IMR-90 (cell line): ENCODE data around the gene PSMB1. TPM values are rescaled to one million over a fixed set of nuclear protein-coding genes. Genes with fewer than 3 reads are reported as not detected.

ENCODE experiments used
- ATAC-seq: fragments of 200-7000 bp; cut with Tn5 transposase; 2 replicates; pipeline ENCODE4 v1.9.1; 2020; ENCODE audit warnings: low read depth, mild to moderate bottlenecking, moderate library complexity
- BruUV-seq: library from RNA; stranded (reverse); fragments of 400-500 nt; replicated peaks from 2 replicates; lab custom pipeline; 2021; lab: Mats Ljungman, UMichigan
- CTCF ChIA-PET: fragments of 300-600 bp; formaldehyde crosslinking; extraction: SDS; loops from one replicate; lab custom pipeline; 2021; ENCODE audit warnings: antibody characterized with exemption; lab: Yijun Ruan, JAX
- POLR2A ChIA-PET: fragments of 300-600 bp; sonication (Branson Sonifier 250); formaldehyde crosslinking; loops from one replicate; lab custom pipeline; 2022; ENCODE audit warnings: antibody characterized with exemption; ENCODE audit not compliant: unreplicated experiment; lab: Charles Lee
- DNase-seq: peaks from one replicate; pipeline ENCODE4 v3.0.0; 2013
- H2AFZ ChIP-seq: replicated peaks from 2 replicates; pipeline ENCODE3; 2013; ENCODE audit warnings: low read length, mild to moderate bottlenecking; ENCODE audit not compliant: poor library complexity
- H2AK5ac ChIP-seq: 2 replicates; pipeline ENCODE4 v1.6.1; 2013; ENCODE audit warnings: low read depth, low read length, inconsistent platforms
- H2AK9ac ChIP-seq: replicated peaks from 2 replicates; pipeline ENCODE3; 2013; ENCODE audit warnings: mild to moderate bottlenecking, low read depth, low read length, moderate library complexity; ENCODE audit not compliant: poor library complexity
- H2BK120ac ChIP-seq: 2 replicates; pipeline ENCODE4 v1.6.1; 2013; ENCODE audit warnings: low read depth, low read length, inconsistent platforms
- H2BK15ac ChIP-seq: 3 replicates; pipeline ENCODE4 v1.6.1; 2013; ENCODE audit warnings: low read depth, low read length, inconsistent platforms
- H2BK20ac ChIP-seq: 2 replicates; pipeline ENCODE4 v1.6.1; 2013; ENCODE audit warnings: low read depth, mild to moderate bottlenecking, inconsistent platforms, low read length, moderate library complexity
- H2BK5ac ChIP-seq: 2 replicates; pipeline ENCODE4 v1.6.1; 2013; ENCODE audit warnings: mild to moderate bottlenecking, low read depth, low read length, inconsistent platforms; ENCODE audit not compliant: poor library complexity, severe bottlenecking
- H3K14ac ChIP-seq: replicated peaks from 2 replicates; pipeline ENCODE4 v1.6.1; 2013; ENCODE audit warnings: low read depth, low read length, inconsistent platforms
- H3K18ac ChIP-seq: 2 replicates; pipeline ENCODE4 v1.6.1; 2013; ENCODE audit warnings: low read depth, low read length, control low read depth
- H3K23ac ChIP-seq: 2 replicates; pipeline ENCODE4 v1.6.1; 2013; ENCODE audit warnings: low read depth, low read length, inconsistent platforms
- H3K27ac ChIP-seq: 2 replicates; pipeline ENCODE4 v1.5.1; 2013; ENCODE audit warnings: mild to moderate bottlenecking, control low read depth, low read length; ENCODE audit not compliant: insufficient read depth
- H3K27me3 ChIP-seq: 2 replicates; pipeline ENCODE4 v1.6.1; 2013; ENCODE audit warnings: low read length; ENCODE audit not compliant: control insufficient read depth, insufficient read depth
- H3K36me3 ChIP-seq: 2 replicates; pipeline ENCODE4 v1.6.1; 2013; ENCODE audit warnings: low read length, mixed read lengths; ENCODE audit not compliant: control insufficient read depth, insufficient read depth
- H3K4ac ChIP-seq: 2 replicates; pipeline ENCODE4 v1.6.1; 2013; ENCODE audit warnings: low read depth, low read length, inconsistent platforms
- H3K4me1 ChIP-seq: 2 replicates; pipeline ENCODE4 v1.6.1; 2013; ENCODE audit warnings: low read length, mixed read lengths; ENCODE audit not compliant: control insufficient read depth, insufficient read depth
- H3K4me2 ChIP-seq: 2 replicates; pipeline ENCODE4 v1.6.1; 2013; ENCODE audit warnings: low read depth, mild to moderate bottlenecking, control low read depth, low read length, moderate library complexity
- H3K4me3 ChIP-seq: 2 replicates; pipeline ENCODE4 v1.5.1; 2013; ENCODE audit warnings: low read depth, mild to moderate bottlenecking, control low read depth, low read length, moderate library complexity; ENCODE audit not compliant: insufficient read depth
- H3K56ac ChIP-seq: 2 replicates; pipeline ENCODE4 v1.6.1; 2013; ENCODE audit warnings: low read length, inconsistent platforms; ENCODE audit not compliant: insufficient read depth; ENCODE audit errors: extremely low read depth
- H3K79me1 ChIP-seq, 2 experiments: 2 replicates each; pipeline ENCODE4 v1.6.1; 2013; ENCODE audit warnings: low read length in 2 of 2, inconsistent platforms in 1 of 2, low read depth in 1 of 2
- H3K9ac ChIP-seq: 2 replicates; pipeline ENCODE4 v1.6.1; 2013; ENCODE audit warnings: low read depth, low read length, control low read depth
- H3K9me1 ChIP-seq: 2 replicates; pipeline ENCODE4 v1.6.1; 2013; ENCODE audit warnings: low read length, inconsistent platforms; ENCODE audit not compliant: insufficient read depth
- H3K9me3 ChIP-seq: 2 replicates; pipeline ENCODE4 v1.6.1; 2013; ENCODE audit warnings: low read length; ENCODE audit not compliant: control insufficient read depth, insufficient read depth
- H4K20me1 ChIP-seq: 2 replicates; pipeline ENCODE4 v1.6.1; 2013; ENCODE audit warnings: low read length, inconsistent platforms; ENCODE audit not compliant: insufficient read depth
- H4K5ac ChIP-seq: 2 replicates; pipeline ENCODE4 v1.6.1; 2013; ENCODE audit warnings: mild to moderate bottlenecking, low read depth, low read length, control low read depth
- H4K8ac ChIP-seq, 2 experiments: 2 replicates each; pipeline ENCODE4 v1.6.1; 2013; ENCODE audit warnings: low read depth in 2 of 2, low read length in 2 of 2, control low read depth in 1 of 2, inconsistent platforms in 1 of 2
- H4K91ac ChIP-seq: 2 replicates; pipeline ENCODE4 v1.6.1; 2013; ENCODE audit warnings: low read depth, low read length, inconsistent platforms; ENCODE audit not compliant: insufficient read depth
- BHLHE40 ChIP-seq: fragments of 150-350 bp; IDR thresholded peaks from 2 replicates; pipeline ENCODE4 v1.6.1; 2016; ENCODE audit warnings: mild to moderate bottlenecking, low read depth, low read length
- CEBPB ChIP-seq: IDR thresholded peaks from 2 replicates; pipeline ENCODE4 v1.6.1; 2012; ENCODE audit warnings: low read depth, low read length, improper control_type of control experiment
- FOS ChIP-seq: fragments of 150-350 bp; IDR thresholded peaks from 2 replicates; pipeline ENCODE4 v1.6.1; 2016; ENCODE audit warnings: low read depth, low read length
- MAZ ChIP-seq: IDR thresholded peaks from 2 replicates; pipeline ENCODE4 v1.6.1; 2012; ENCODE audit warnings: low read depth, mild to moderate bottlenecking, low read length, improper control_type of control experiment, moderate library complexity, borderline replicate concordance
- RAD21 ChIP-seq: IDR thresholded peaks from 2 replicates; pipeline ENCODE4 v1.6.1; 2012; ENCODE audit warnings: low read length, improper control_type of control experiment
- WGBS, 2 experiments: methylation state at CpG; one replicate each; pipeline versions ENCODE4 v1.1.5 to v1.1.7; 2013; ENCODE audit warnings: missing lambda C conversion rate in 2 of 2; ENCODE audit not compliant: insufficient read length in 1 of 2; ENCODE audit errors: extremely low coverage in 2 of 2; 5-methylcytosine and 5-hydroxymethylcytosine counted together
- dilution Hi-C: fragments of 300-500 bp; cut with HindIII; formaldehyde crosslinking; loops from one replicate; pipeline ENCODE4 v1.14.3; 2018; ENCODE audit warnings: low sequenced_read_pairs; ENCODE audit not compliant: unreplicated experiment
- in situ Hi-C: fragments of 300-500 bp; cut with MboI; formaldehyde crosslinking; loops from 3 replicates; pipeline ENCODE4 v1.14.3; 2019; ENCODE audit warnings: low sequenced_read_pairs, inconsistent platforms, mixed read lengths
- intact Hi-C: fragments of 100-400 bp; cut with micrococcal nuclease; formaldehyde crosslinking; loops from 2 replicates; pipeline ENCODE4 v1.10.0; 2022
- polyA plus RNA-seq, 3 experiments: library from polyadenylated mRNA; depleted of rRNA; stranded (reverse); fragments of >200 nt; gene quantifications; 2 replicates each; pipeline ENCODE4 v1.2.3, GENCODE V29; 2012; ENCODE audit warnings: low replicate concordance in 1 of 3
- total RNA-seq: library from RNA; depleted of rRNA; stranded (reverse); fragments of >200 nt; gene quantifications from 2 replicates; pipeline ENCODE4 v1.2.3, GENCODE V29; 2012

The PSMB1 gene
- total and polyA plus RNA-seq, 2 of the 4 experiments (the other 2 are of a cell fraction): 450 to 508 TPM

DNA sequence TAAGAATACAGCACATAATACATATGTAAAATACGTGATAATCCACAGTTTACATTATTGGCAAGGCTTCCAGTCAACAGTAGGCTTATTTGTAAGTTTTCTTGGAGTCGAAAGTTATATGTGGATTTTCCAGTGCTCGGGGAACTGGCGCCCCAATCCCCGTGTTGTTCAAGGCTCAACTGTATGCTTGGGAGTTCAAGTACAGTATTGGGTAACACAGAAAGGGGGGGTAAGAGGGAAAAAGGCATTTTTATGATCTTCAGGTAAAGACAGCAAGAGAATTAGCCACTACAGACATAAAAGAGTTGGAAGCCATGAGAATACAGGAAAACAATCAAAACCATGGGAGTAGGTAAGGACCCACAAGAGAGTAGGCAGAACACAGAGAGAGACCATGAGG, 16.4 kb downstream of the PSMB1 start:
- H3K4me1 ChIP-seq: peaks cover 6% of the 10 kb centered on the region
- in situ Hi-C loops (loop anchor here (10.0 kb wide), 1 partner anchor 822 kb away; no protein-coding TSS in a partner anchor), dilution Hi-C loops (no loop called here), intact Hi-C loops (no loop called here)
- no peak overlapping the region for H2AK9ac ChIP-seq
- TF ChIP-seq CEBPB (no peak), RAD21 (no peak), BHLHE40 (no peak), FOS (no peak), MAZ (no peak)
- no peak overlapping the region for H2BK20ac ChIP-seq
- peaks cover 12% of the 10 kb centered on the region for H4K20me1 ChIP-seq
- peaks cover 39% of the 10 kb centered on the region for H3K36me3 ChIP-seq
- no peak for ATAC-seq
- 100% methylated on average over 1 of the region's 5 CpGs; no CpG with 5 or more reads in 1 of the 2 experiments for WGBS, 2 experiments
- H3K4me3 ChIP-seq: no peak overlapping the region
- no peak overlapping the region for H3K14ac ChIP-seq
- H4K91ac ChIP-seq: no peak overlapping the region
- no peak overlapping the region for H2AFZ ChIP-seq
- no peak overlapping the region for H3K23ac ChIP-seq
- H3K9ac ChIP-seq: no peak overlapping the region
- H2BK5ac ChIP-seq: no peak overlapping the region
- no peak overlapping the region for H4K5ac ChIP-seq
- H3K27me3 ChIP-seq: no peaks in the 10 kb centered on the region
- peaks cover 19 to 35% of the 10 kb centered on the region in 2 experiments; a peak in 3 of 4 replicates for H3K79me1 ChIP-seq
- H3K4ac ChIP-seq: no peak overlapping the region
- H2BK15ac ChIP-seq: no peak overlapping the region
- H2AK5ac ChIP-seq: no peak overlapping the region
- POLR2A ChIA-PET: no interaction called here
- H4K8ac ChIP-seq: no peak overlapping the region
- CTCF ChIA-PET: no interaction called here
- no peak overlapping the region for H3K27ac ChIP-seq
- no peaks in the 10 kb centered on the region for H3K9me3 ChIP-seq
- no peak overlapping the region for H3K18ac ChIP-seq
- no TSS peak for BruUV-seq
- DNase-seq: no peak
- no peak overlapping the region for H2BK120ac ChIP-seq
- no peak overlapping the region for H3K56ac ChIP-seq
- no peak overlapping the region for H3K4me2 ChIP-seq
- no peaks in the 10 kb centered on the region for H3K9me1 ChIP-seq
